BLaER1 treated with 17β-estradiol and CSF1 and Interleukin-3, amounts not matched to agents 10 nM and 100 nM (cell line): ENCODE measurements around the gene STX1B.

ENCODE experiments used
- H3K27ac ChIP-seq, 11 experiments: shearing (Covaris generic); formaldehyde crosslinking; 2 replicates each; pipeline ENCODE4 v1.8.1; 2022
- H3K27me3 ChIP-seq, 11 experiments: shearing (Covaris generic); formaldehyde crosslinking; 2 replicates each; pipeline ENCODE4 v1.8.1; 2022
- H3K36me3 ChIP-seq, 11 experiments: shearing (Covaris generic); formaldehyde crosslinking; 2 replicates each; pipeline ENCODE4 v1.8.1; 2022
- H3K4me1 ChIP-seq, 10 experiments: shearing (Covaris generic); formaldehyde crosslinking; 2 replicates each; pipeline ENCODE4 v1.8.1; 2022
- H3K4me2 ChIP-seq, 11 experiments: shearing (Covaris generic); formaldehyde crosslinking; 2 replicates each; pipeline ENCODE4 v1.8.1; 2022
- H3K4me3 ChIP-seq, 10 experiments: shearing (Covaris generic); formaldehyde crosslinking; 2 replicates each; pipeline ENCODE4 v1.8.1; 2022
- H3K9ac ChIP-seq, 11 experiments: shearing (Covaris generic); formaldehyde crosslinking; 2 replicates each; pipeline ENCODE4 v1.8.1; 2022
- H3K9me3 ChIP-seq, 11 experiments: shearing (Covaris generic); formaldehyde crosslinking; replicated peaks in 1 of 11; 2 replicates each; pipeline ENCODE4 v1.8.1; 2022
- H4K20me1 ChIP-seq, 11 experiments: shearing (Covaris generic); formaldehyde crosslinking; 2 replicates each; pipeline ENCODE4 v1.8.1; 2022
- Cebpa-rat ChIP-seq, 11 experiments: shearing (Covaris generic); IDR thresholded peaks; 2 replicates each; pipeline ENCODE4 v1.8.1; 2022

Gene STX1B

DNA sequence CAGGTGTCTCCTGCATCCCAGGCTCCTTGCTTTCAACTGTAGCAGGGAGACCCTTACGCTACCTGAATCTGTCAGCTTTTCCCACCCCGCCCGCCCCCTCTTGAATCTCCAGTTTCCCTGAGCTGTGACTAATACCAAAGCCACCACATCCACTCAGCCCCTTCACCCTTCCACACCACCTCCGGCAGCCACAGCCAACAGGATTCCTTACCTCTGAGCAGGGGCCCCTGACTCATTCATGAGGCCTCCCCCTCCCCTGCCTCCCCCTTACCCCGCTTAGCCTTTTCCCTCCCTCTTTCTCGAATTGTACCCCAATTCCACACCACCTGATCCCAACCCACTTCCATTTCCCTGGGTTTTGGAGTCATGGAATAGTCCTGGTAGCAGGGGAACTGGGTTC is 2.3 kb downstream of the STX1B start:
- H3K27ac ChIP-seq: no peak overlapping the region
- H3K36me3 ChIP-seq: no peaks in the 10 kb centered on the region
- H3K9me3 ChIP-seq: no peaks in the 10 kb centered on the region
- peak overlapping the region in 6 of 11 experiments; percentile 5 to 48 (median 41); a peak in 8 of 22 replicates for H3K4me2 ChIP-seq
- H4K20me1 ChIP-seq: peaks cover 0 to 7% (median 0%) of the 10 kb centered on the region in 11 experiments; a peak in 3 of 22 replicates
- peaks cover 6 to 38% (median 32%) of the 10 kb centered on the region in 10 experiments; a peak in 19 of 20 replicates for H3K4me1 ChIP-seq
- no peak for TF ChIP-seq Cebpa-rat (IDR thresholded peaks at IDR 0.05)
- no peak overlapping the region for H3K4me3 ChIP-seq
- H3K9ac ChIP-seq: no peak overlapping the region
- H3K27me3 ChIP-seq: peaks cover 0 to 17% (median 8%) of the 10 kb centered on the region in 11 experiments; a peak in 9 of 22 replicates

DNA sequence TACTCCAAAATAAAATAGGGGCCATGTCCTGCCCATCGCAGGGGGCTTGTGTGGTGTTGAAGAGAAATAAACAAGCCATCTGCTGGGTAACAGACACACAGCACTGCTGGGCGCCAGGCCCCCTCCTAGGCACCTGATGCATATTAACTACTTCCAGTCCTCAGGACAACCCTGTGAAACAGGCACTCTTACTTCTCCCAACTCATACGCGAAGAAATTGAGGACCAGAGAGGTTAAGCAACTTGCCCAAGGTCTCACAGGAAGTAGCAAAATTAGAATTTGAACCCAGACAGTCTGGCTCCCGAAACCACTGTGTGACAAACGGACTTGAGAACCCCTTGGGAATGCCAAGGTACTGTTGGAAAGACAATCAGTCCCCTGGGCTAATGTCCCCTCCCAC is 2.8 kb downstream of the STX1B start:
- H3K4me2 ChIP-seq: peak overlapping the region in 8 of 11 experiments; percentile 5 to 48 (median 41); a peak in 13 of 22 replicates
- no peak overlapping the region for H3K4me3 ChIP-seq
- no peak for TF ChIP-seq Cebpa-rat (IDR thresholded peaks at IDR 0.05)
- no peak overlapping the region for H3K27ac ChIP-seq
- peaks cover 0 to 17% (median 8%) of the 10 kb centered on the region in 11 experiments; a peak in 9 of 22 replicates for H3K27me3 ChIP-seq
- H3K9me3 ChIP-seq: no peaks in the 10 kb centered on the region
- H3K9ac ChIP-seq: no peak overlapping the region; a peak in 1 of 22 replicates
- peaks cover 0 to 7% (median 0%) of the 10 kb centered on the region in 11 experiments; a peak in 3 of 22 replicates for H4K20me1 ChIP-seq
- H3K36me3 ChIP-seq: no peaks in the 10 kb centered on the region
- H3K4me1 ChIP-seq: peaks cover 6 to 38% (median 32%) of the 10 kb centered on the region in 10 experiments; a peak in 19 of 20 replicates

DNA sequence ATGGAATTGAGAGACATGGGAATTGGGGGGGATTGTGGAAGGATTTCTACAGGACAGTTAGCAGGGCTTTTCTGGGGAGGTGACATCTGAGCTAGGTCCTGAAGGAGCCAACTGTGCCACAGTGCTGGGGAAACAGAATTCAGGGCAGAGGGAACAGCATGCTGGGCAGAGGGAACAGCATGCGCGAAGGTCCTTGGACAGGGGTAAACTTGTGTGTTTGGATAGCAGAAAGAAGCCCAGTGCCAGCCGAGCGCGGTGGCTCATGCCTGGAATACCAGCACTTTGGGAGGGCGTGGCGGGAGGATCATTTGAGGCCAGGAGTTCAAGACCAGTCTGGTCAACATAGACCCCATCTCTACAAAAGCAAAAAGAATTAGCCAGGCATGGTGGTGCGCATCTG is 3.8 kb downstream of the STX1B start:
- Histone ChIP-seq H3K9ac (no peak overlapping the region), H3K4me2 (peak overlapping the region in 1 of 11 experiments; percentile 36; a peak in 1 of 22 replicates), H3K36me3 (no peaks in the 10 kb centered on the region), H3K27me3 (peaks cover 0 to 13% (median 8%) of the 10 kb centered on the region in 11 experiments; a peak in 9 of 22 replicates), H3K4me1 (peaks cover 6 to 38% (median 32%) of the 10 kb centered on the region in 10 experiments; a peak in 19 of 20 replicates), H3K27ac (no peak overlapping the region), H3K4me3 (no peak overlapping the region), H3K9me3 (no peaks in the 10 kb centered on the region), H4K20me1 (peaks cover 0 to 7% (median 0%) of the 10 kb centered on the region in 11 experiments; a peak in 3 of 22 replicates)
- TF ChIP-seq Cebpa-rat (IDR thresholded peaks at IDR 0.05): no peak

DNA sequence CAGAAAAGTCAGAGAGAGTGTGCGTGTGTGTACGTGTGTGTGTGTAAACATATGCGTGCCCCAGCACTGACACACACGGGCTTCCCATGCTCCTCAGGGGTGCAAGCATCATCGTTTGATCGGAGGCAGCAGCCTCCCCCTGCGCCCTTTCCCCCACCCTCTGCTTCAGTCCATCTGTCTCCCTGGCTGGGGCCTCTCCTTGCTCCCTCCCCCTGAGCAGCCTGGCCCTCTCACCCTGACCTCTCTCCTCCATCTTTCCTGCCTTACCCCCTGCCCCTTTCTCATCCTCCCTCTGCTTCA is 4.4 kb downstream of the STX1B start:
- Histone ChIP-seq H3K9me3 (no peaks in the 10 kb centered on the region), H3K27ac (no peak overlapping the region), H3K4me2 (no peak overlapping the region), H3K4me1 (peaks cover 3 to 32% (median 27%) of the 10 kb centered on the region in 10 experiments; a peak in 19 of 20 replicates), H3K4me3 (no peak overlapping the region), H4K20me1 (peaks cover 0 to 7% (median 0%) of the 10 kb centered on the region in 11 experiments; a peak in 3 of 22 replicates), H3K27me3 (peaks cover 0 to 7% (median 3%) of the 10 kb centered on the region in 11 experiments; a peak in 9 of 22 replicates), H3K36me3 (no peaks in the 10 kb centered on the region), H3K9ac (no peak overlapping the region)
- no peak for TF ChIP-seq Cebpa-rat (IDR thresholded peaks at IDR 0.05)

DNA sequence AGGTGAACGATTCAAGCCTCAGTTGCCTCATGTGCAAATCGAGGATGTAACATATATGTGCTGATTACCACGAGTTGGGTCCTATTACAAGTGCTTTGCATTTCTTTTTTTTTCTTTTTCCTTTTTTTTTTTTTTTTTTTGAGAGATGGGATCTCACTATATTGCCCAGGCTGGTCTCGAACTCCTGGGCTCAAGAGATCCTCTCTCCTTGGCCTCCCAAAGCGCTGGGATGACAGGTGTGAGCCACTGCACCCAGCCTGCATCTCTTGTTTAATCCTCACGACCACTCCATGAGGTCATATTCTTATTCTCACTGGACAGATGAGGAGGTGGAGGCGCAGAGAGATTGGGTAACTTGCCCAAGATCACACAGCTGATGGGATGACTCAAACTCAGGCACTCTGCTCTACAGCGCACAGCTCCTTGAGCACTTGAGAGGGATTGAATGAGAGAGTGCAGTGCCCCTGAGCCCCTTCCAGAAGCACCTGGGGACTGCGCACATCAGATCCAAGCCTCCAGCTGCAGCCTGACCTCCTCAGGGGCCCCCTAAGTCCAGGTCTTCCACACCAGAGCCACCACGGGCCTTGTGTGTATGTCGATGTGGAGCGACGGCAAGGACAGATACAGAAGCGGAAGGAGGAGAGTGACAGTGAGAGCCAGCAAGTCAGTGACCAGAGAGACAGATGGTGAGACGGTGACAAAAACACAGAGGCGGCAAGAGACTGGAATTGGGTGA is 4.9 kb downstream of the STX1B start:
- H3K27me3 ChIP-seq: peaks cover 0 to 4% (median 0%) of the 10 kb centered on the region in 11 experiments; a peak in 3 of 22 replicates
- H4K20me1 ChIP-seq: peaks cover 0 to 7% (median 0%) of the 10 kb centered on the region in 11 experiments; a peak in 3 of 22 replicates
- TF ChIP-seq Cebpa-rat (IDR thresholded peaks at IDR 0.05): no peak
- H3K9me3 ChIP-seq: no peaks in the 10 kb centered on the region
- no peak overlapping the region for H3K9ac ChIP-seq
- H3K36me3 ChIP-seq: no peaks in the 10 kb centered on the region
- no peak overlapping the region for H3K27ac ChIP-seq
- H3K4me1 ChIP-seq: peaks cover 0 to 29% (median 24%) of the 10 kb centered on the region in 10 experiments; a peak in 16 of 20 replicates
- no peak overlapping the region for H3K4me2 ChIP-seq
- no peak overlapping the region for H3K4me3 ChIP-seq

DNA sequence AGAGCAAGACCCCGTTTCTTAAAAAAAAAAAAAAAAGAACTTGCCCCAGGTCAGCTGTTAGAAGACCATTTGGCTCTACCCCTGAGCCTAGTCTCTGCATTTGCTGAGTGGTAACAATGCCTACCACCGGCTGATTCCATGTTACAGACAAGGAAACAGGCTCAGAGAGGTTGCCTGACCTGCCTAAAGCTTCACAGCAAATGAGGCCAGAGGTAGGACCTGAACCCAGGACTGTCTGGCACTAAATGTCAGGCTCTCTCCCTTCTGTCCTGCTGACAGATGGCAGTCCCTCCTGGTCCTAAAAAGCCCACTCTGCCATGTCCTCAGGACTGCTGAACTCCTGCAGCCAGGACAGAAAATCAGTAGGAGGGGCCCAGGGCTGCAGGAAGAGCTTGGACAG is 5.8 kb downstream of the STX1B start:
- no peak overlapping the region for H3K4me2 ChIP-seq
- H3K4me1 ChIP-seq: peaks cover 0 to 25% (median 20%) of the 10 kb centered on the region in 10 experiments; a peak in 16 of 20 replicates
- H4K20me1 ChIP-seq: peaks cover 0 to 7% (median 0%) of the 10 kb centered on the region in 11 experiments; a peak in 3 of 22 replicates
- no peak overlapping the region for H3K4me3 ChIP-seq
- no peak overlapping the region for H3K9ac ChIP-seq
- H3K27me3 ChIP-seq: peaks cover 0 to under 1% (median 0%) of the 10 kb centered on the region in 11 experiments; a peak in 3 of 22 replicates
- no peaks in the 10 kb centered on the region for H3K9me3 ChIP-seq
- no peaks in the 10 kb centered on the region for H3K36me3 ChIP-seq
- H3K27ac ChIP-seq: no peak overlapping the region
- no peak for TF ChIP-seq Cebpa-rat (IDR thresholded peaks at IDR 0.05)

DNA sequence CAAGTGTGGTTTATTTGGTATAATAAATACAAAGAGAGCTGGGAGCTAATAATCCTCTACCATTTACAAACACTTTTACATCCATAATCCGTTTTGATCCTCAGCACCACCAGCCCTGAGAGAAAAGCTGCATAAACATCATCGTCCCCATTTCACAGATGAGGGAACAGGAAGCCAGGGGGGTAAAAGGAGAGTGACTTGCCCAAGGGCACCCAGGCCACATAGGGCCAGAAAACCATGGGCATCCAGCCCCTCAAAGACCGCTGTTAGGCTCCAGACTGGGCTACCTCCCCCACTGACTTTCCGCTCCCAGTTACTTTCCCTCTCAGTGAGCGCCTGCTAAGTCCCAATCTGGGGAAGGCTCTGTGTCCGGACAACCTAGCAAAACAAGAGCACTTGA is 6.7 kb downstream of the STX1B start:
- no peak overlapping the region for H3K4me3 ChIP-seq
- peaks cover 0 to 7% (median 0%) of the 10 kb centered on the region in 11 experiments; a peak in 2 of 22 replicates for H4K20me1 ChIP-seq
- H3K9me3 ChIP-seq: no peaks in the 10 kb centered on the region
- H3K9ac ChIP-seq: no peak overlapping the region
- no peaks in the 10 kb centered on the region for H3K36me3 ChIP-seq
- H3K4me1 ChIP-seq: peaks cover 0 to 17% (median 13%) of the 10 kb centered on the region in 10 experiments; a peak in 15 of 20 replicates
- TF ChIP-seq Cebpa-rat (IDR thresholded peaks at IDR 0.05): no peak
- no peaks in the 10 kb centered on the region for H3K27me3 ChIP-seq
- H3K27ac ChIP-seq: no peak overlapping the region
- H3K4me2 ChIP-seq: no peak overlapping the region

DNA sequence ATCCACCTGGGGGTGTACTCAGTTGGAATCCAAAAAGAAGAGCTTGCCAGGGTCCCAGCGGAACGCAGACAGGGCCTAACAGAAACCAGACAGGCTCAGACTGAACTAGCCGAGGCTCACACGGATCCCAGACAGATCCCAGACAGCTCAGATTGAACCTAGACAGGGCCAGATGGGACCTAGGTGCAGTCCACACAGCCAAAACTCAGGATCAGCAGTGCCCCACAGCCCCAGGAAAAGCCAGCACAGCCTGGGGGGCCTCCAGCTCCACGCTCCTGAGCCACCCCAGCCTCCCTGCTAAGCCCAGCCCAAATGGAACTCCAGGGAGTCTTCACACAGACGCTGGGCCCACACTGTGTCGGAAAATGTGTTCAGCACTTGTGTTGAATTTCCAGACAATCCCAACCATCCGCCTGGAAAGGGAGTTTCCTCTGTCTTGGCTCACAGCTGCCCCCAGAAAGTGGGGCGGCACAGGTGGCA is 7.5 kb downstream of the STX1B start:
- Histone ChIP-seq H4K20me1 (peaks cover 0 to 7% (median 0%) of the 10 kb centered on the region in 11 experiments; a peak in 2 of 22 replicates), H3K27ac (no peak overlapping the region; a peak in 1 of 22 replicates), H3K9me3 (no peaks in the 10 kb centered on the region), H3K36me3 (no peaks in the 10 kb centered on the region), H3K4me3 (no peak overlapping the region), H3K4me2 (no peak overlapping the region), H3K9ac (peak overlapping the region in 2 of 11 experiments; percentile 9 to 13; a peak in 2 of 22 replicates), H3K27me3 (no peaks in the 10 kb centered on the region), H3K4me1 (peaks cover 0 to 12% (median 8%) of the 10 kb centered on the region in 10 experiments; a peak in 14 of 20 replicates)
- no peak for TF ChIP-seq Cebpa-rat (IDR thresholded peaks at IDR 0.05)

DNA sequence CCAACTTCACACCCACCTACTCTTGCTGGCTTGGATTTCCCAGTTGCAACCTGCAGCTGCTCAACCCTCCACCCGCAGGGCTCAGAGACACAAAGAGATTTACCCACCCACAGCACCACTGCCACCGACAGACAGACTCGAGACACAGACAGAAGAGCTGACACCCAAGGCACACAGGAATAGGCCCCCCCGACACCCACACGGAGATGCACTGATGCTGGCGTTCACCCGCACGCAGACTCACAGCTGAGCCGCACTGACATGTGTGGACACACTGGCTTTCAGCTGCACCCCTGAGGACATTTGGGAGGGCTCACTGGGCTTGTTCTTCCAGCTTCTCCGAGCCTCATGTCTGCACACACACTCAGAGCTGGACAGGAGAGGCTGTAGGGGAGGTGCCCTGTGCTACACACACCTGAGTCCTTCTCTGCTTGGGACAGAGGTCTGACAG is 8.2 kb downstream of the STX1B start:
- H3K27me3 ChIP-seq: no peaks in the 10 kb centered on the region
- H3K4me2 ChIP-seq: no peak overlapping the region
- H3K9ac ChIP-seq: peak overlapping the region in 1 of 11 experiments; percentile 9; a peak in 1 of 22 replicates
- no peak for TF ChIP-seq Cebpa-rat (IDR thresholded peaks at IDR 0.05)
- H3K4me1 ChIP-seq: peaks cover 0 to 7% (median 4%) of the 10 kb centered on the region in 10 experiments; a peak in 12 of 20 replicates
- H3K27ac ChIP-seq: no peak overlapping the region
- H4K20me1 ChIP-seq: peaks cover 0 to 7% (median 0%) of the 10 kb centered on the region in 11 experiments; a peak in 2 of 22 replicates
- H3K4me3 ChIP-seq: no peak overlapping the region
- no peaks in the 10 kb centered on the region for H3K9me3 ChIP-seq
- no peaks in the 10 kb centered on the region for H3K36me3 ChIP-seq
